Adipose tissue (tissue), 3 donors: ENCODE measurements around the gene PANK4. TPM values are rescaled to one million over a fixed set of nuclear protein-coding genes. Genes with fewer than 3 reads are reported as not detected.

ENCODE experiments used
- H3K27ac ChIP-seq: one replicate; pipeline ENCODE4 v1.5.1; 2013; ENCODE audit warnings: low read depth, low read length
- WGBS, 3 donors: extraction: QIAGEN DNeasy Blood & Tissue Kit; methylation state at CpG; one replicate each; pipeline ENCODE4 v1.1.7; 2013; 5-methylcytosine and 5-hydroxymethylcytosine counted together
- polyA plus RNA-seq, 3 donors: library from polyadenylated mRNA; stranded (reverse); fragments of 200-250 nt; gene quantifications; one replicate each; pipeline ENCODE4 v1.2.3, GENCODE V29; 2013
- donor health status: healthy with polysubstance abuse.
- donor health status: Bipolar disorder and iron deficiency.
- donor health status: healthy.

PANK4 gene
- polyA plus RNA-seq, 3 donors: 8.9 to 14.5 (median 10.8) TPM

GRCh38 chr1:2548068-2548589 is 21.7 kb upstream of the PANK4 start:
- H3K27ac ChIP-seq: peak overlapping the region; percentile 70
- WGBS, 3 donors: 3 to 19% (median 8%) methylated on average over 17 of the region's 17 CpGs

GRCh38 chr1:2547210-2548067 is 21.0 kb upstream of the PANK4 start:
- H3K27ac ChIP-seq: peak overlapping the region; percentile 70
- 10 to 30% (median 11%) methylated on average over 27 of the region's 27 CpGs for WGBS, 3 donors

- WGBS, 3 donors: 1 to 4% (median 1%) methylated on average over 45 to 52 of the region's 52 CpGs
- peak overlapping the region; percentile 8 for H3K27ac ChIP-seq
Observed at GRCh38 chr1:2546515-2547209, 20.3 kb upstream of the PANK4 start.

- WGBS, 3 donors: 4% methylated on average over 24 to 43 of the region's 43 CpGs
- H3K27ac ChIP-seq: no peak overlapping the region
Observed at GRCh38 chr1:2545754-2546514, 19.5 kb upstream of the PANK4 start.

- 52 to 68% (median 65%) methylated on average over 19 of the region's 19 CpGs for WGBS, 3 donors
- H3K27ac ChIP-seq: no peak overlapping the region
Observed at GRCh38 chr1:2544875-2545640, 18.7 kb upstream of the PANK4 start.

GRCh38 chr1:2544093-2544874 is 17.9 kb upstream of the PANK4 start:
- no peak overlapping the region for H3K27ac ChIP-seq
- 52 to 64% (median 53%) methylated on average over 23 to 26 of the region's 26 CpGs for WGBS, 3 donors

GRCh38 chr1:2543543-2544092 is 17.2 kb upstream of the PANK4 start:
- H3K27ac ChIP-seq: no peak overlapping the region
- WGBS, 3 donors: 39 to 54% (median 41%) methylated on average over 25 to 26 of the region's 26 CpGs

GRCh38 chr1:2542246-2542915 is 16.0 kb upstream of the PANK4 start:
- 83 to 88% (median 83%) methylated on average over 11 of the region's 11 CpGs for WGBS, 3 donors

GRCh38 chr1:2541619-2542245 is 15.3 kb upstream of the PANK4 start:
- no peak overlapping the region for H3K27ac ChIP-seq
- 69 to 77% (median 77%) methylated on average over 25 of the region's 25 CpGs for WGBS, 3 donors

More at GRCh38 chr1:2542246-2542915, 16.0 kb upstream of the PANK4 start:
- H3K27ac ChIP-seq: no peak overlapping the region

GRCh38 chr1:2540816-2541492 is 14.6 kb upstream of the PANK4 start:
- WGBS, 3 donors: 10 to 17% (median 12%) methylated on average over 33 to 39 of the region's 39 CpGs
- no peak overlapping the region for H3K27ac ChIP-seq

- 74 to 79% (median 75%) methylated on average over 11 to 12 of the region's 12 CpGs for WGBS, 3 donors
- no peak overlapping the region for H3K27ac ChIP-seq
Observed at GRCh38 chr1:2539312-2539907, 13.0 kb upstream of the PANK4 start.

- 89 to 97% (median 91%) methylated on average over 8 of the region's 8 CpGs for WGBS, 3 donors
- no peak overlapping the region for H3K27ac ChIP-seq
Observed at GRCh38 chr1:2538872-2539271, 12.5 kb upstream of the PANK4 start.

GRCh38 chr1:2538376-2538775 is 12.0 kb upstream of the PANK4 start:
- no peak overlapping the region for H3K27ac ChIP-seq
- WGBS, 3 donors: 89 to 92% (median 91%) methylated on average over 4 of the region's 4 CpGs

- no peak overlapping the region for H3K27ac ChIP-seq
- 68 to 85% (median 78%) methylated on average over 9 of the region's 9 CpGs for WGBS, 3 donors
Observed at GRCh38 chr1:2537784-2538115, 11.4 kb upstream of the PANK4 start.

GRCh38 chr1:2535981-2536380 is 9.6 kb upstream of the PANK4 start:
- no peak overlapping the region for H3K27ac ChIP-seq
- WGBS, 3 donors: 80 to 89% (median 88%) methylated on average over 9 of the region's 9 CpGs
